Anterior cingulate cortex (tissue), 58 donors: ENCODE data around the gene NEB.

Source experiments
- DNase-seq, 58 donors: peaks; one replicate each; lab custom pipeline; 2025; lab: John Stamatoyannopoulos, UW

The NEB gene

GRCh38 chr2:151733771-151734672, at the start of gene NEB:
Gene NEB, minus strand, starts transcription at chr2:151734476. Its CDS starts 1,320 bp downstream, at chr2:151733156.
- no peak for DNase-seq

GRCh38 chr2:151783133-151783520, 48.9 kb upstream of the NEB start:
- DNase-seq, result no peak

GRCh38 chr2:151782378-151783132, 48.3 kb upstream of the NEB start:
- no peak for DNase-seq

GRCh38 chr2:151781642-151782041, 47.4 kb upstream of the NEB start:
- no peak for DNase-seq

- DNase-seq, result no peak
Observed at GRCh38 chr2:151780938-151781337, 46.7 kb upstream of the NEB start.

GRCh38 chr2:151777935-151778334, 43.7 kb upstream of the NEB start:
- no peak for DNase-seq

- no peak for DNase-seq
Observed at GRCh38 chr2:151777487-151777886, 43.2 kb upstream of the NEB start.

GRCh38 chr2:151776367-151776766, 42.1 kb upstream of the NEB start:
- DNase-seq, result no peak

GRCh38 chr2:151775057-151775740, 40.9 kb upstream of the NEB start:
- no peak for DNase-seq

GRCh38 chr2:151774506-151774905, 40.2 kb upstream of the NEB start:
- no peak for DNase-seq

GRCh38 chr2:151771599-151772358, 37.5 kb upstream of the NEB start:
- DNase-seq, result peak in 1 of 58 donors; percentile 13

GRCh38 chr2:151770995-151771394, 36.7 kb upstream of the NEB start:
- DNase-seq, result no peak

GRCh38 chr2:151769606-151770005, 35.3 kb upstream of the NEB start:
- DNase-seq, result no peak

GRCh38 chr2:151767536-151767935, 33.3 kb upstream of the NEB start:
- no peak for DNase-seq

GRCh38 chr2:151766437-151767153, 32.3 kb upstream of the NEB start:
- no peak for DNase-seq

GRCh38 chr2:151765760-151766410, 31.6 kb upstream of the NEB start:
- no peak for DNase-seq

- DNase-seq, result peak in 1 of 58 donors; percentile 20
Observed at GRCh38 chr2:151762694-151763093, 28.4 kb upstream of the NEB start.

- DNase-seq, result no peak
Observed at GRCh38 chr2:151761687-151762086, 27.4 kb upstream of the NEB start.

- DNase-seq, result no peak
Observed at GRCh38 chr2:151761193-151761592, 26.9 kb upstream of the NEB start.
